Hindlimb muscle (tissue), 1 donor: Measurements from ENCODE around the gene NTN5. TPM values are rescaled to one million over a fixed set of nuclear protein-coding genes. Genes with fewer than 3 reads are reported as not detected.

ENCODE experiments used
- DNase-seq: peaks from one replicate; pipeline ENCODE4 v3.0.0-alpha.2; 2013
- polyA plus RNA-seq: library from polyadenylated mRNA; unstranded; fragments of 120-200 nt; gene quantifications from one replicate; pipeline ENCODE4 v1.2.1, GENCODE V29; 2013; ENCODE audit not compliant: insufficient read length

Gene NTN5
- polyA plus RNA-seq, 1 donor, result 0.72 TPM

DNA sequence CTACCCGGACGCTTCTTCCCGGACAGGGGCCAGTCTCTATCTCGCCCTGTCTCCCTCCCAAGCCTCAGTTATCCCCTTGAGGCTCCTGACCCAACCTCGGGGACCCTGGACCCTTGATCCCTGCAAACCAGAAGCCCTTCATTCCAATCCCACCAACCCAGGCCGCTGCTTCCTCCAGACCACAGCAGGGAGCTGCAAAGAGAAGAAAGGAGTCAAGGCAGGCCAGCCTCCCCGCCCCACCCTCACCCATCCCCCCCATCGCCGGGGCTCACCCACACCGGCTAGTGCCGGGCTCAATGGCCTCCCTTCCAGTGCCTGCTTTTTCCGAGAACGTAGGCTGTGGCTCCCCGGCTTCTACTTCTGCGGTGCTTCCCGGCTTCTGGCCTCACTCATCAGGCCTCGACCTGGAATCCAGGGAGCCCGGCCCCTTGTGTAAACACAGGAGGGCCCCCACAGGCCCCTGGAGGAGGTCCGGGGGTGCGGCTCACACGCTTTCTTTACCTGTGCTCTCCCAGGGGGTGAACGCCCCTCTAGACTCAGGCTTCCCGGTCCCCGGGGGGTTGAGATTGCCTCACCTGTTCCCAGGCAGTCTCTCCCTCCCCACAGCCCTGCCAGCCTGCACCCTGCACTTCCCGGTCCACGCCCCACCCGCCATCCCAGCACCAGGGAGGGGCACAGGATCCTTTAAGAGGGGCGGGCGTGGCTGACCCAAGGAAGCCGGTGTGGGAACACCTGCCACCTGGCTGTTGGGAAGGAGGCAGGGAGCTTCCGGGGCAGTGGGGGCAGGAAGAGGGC, 58.2 kb downstream of the NTN5 start, which contains the start of gene FAM83E:
Gene FAM83E (minus strand): TSS at position 641 of the 795 bp plus-strand sequence. CDS start 1,704 bp downstream, outside the sequence.
- DNase-seq, result no peak

- DNase-seq, result no peak
These were observed 58.9 kb downstream of the NTN5 start for GRCh38 chr19:48613852-48614435.

DNA sequence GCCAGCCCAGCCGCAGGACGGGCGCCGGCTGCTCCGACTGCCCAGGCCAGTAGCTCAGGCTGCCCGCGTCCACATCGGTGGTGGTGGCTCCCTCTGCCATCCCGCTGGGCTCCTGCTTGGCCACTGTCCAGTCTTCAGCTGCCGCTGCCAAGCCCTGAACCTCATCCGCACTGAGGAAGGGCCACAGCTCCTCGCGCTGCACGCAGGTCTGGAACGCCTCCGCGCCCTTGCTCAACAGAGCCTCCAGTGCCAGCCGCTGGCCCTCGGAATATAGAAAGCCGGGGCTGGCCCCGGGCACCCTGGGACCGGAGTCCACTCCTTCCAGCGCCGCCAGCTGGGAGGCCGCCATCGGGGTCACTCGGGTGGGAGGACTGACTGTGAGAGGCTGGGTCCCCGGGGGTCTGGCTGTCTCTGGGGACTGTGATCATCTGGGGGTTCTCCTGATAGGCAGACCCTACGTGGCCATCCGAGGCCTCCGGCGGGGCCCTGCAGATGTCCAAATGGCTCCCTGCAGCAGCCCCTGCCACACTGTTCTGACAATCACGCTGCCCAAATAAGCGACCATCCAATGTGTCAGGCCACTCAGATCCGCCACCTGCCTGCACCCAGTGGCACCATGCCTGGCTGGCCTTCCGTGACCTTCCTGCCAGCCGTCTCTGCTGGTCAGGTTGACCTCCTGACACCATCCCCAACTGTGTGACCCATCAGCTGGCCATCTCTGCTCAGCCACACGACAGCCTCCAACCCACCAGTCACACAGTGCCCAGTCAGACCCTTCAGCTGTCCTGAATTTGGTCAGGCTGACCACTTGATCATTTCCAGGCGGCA, 59.6 kb downstream of the NTN5 start:
- DNase-seq, result no peak

GRCh38 chr19:48611872-48612271, 60.9 kb downstream of the NTN5 start:
- no peak for DNase-seq

Other genes with a start within 250 kb of the NTN5 start
- 26.2 TPM for gene GRWD1, start 227.0 kb downstream of the NTN5 start, polyA plus RNA-seq
- gene KCNJ14, start 217.4 kb downstream of the NTN5 start, polyA plus RNA-seq, result 1.2 TPM
- 49.3 TPM for gene CYTH2, start 203.6 kb downstream of the NTN5 start, polyA plus RNA-seq
- gene LMTK3, start 161.2 kb downstream of the NTN5 start, polyA plus RNA-seq, result 0.09 TPM
- gene SULT2B1, start 120.8 kb downstream of the NTN5 start, polyA plus RNA-seq, result 0.32 TPM
- gene SPACA4, start 66.3 kb downstream of the NTN5 start, polyA plus RNA-seq, result not detected
- gene FAM83E, start 57.9 kb downstream of the NTN5 start, polyA plus RNA-seq, result 0.44 TPM
- gene RPL18, start 53.8 kb downstream of the NTN5 start, polyA plus RNA-seq, result 1,775 TPM
- gene SPHK2, start 53.5 kb downstream of the NTN5 start, polyA plus RNA-seq, result 10.7 TPM
- gene DBP, start 35.6 kb downstream of the NTN5 start, polyA plus RNA-seq, result 7.9 TPM
- gene CA11, start 26.8 kb downstream of the NTN5 start, polyA plus RNA-seq, result 7.8 TPM
- gene FUT2, start 23.0 kb upstream of the NTN5 start, polyA plus RNA-seq, result 1.2 TPM
- 192 TPM for gene MAMSTR, start 46.7 kb upstream of the NTN5 start, polyA plus RNA-seq
- gene RASIP1, start 67.6 kb upstream of the NTN5 start, polyA plus RNA-seq, result 32.8 TPM
- gene IZUMO1, start 73.9 kb upstream of the NTN5 start, polyA plus RNA-seq, result 0.96 TPM
- gene FUT1, start 79.6 kb upstream of the NTN5 start, polyA plus RNA-seq, result 1.2 TPM
- not detected for gene FGF21, start 82.5 kb upstream of the NTN5 start, polyA plus RNA-seq
- 28.5 TPM for gene BCAT2, start 138.0 kb upstream of the NTN5 start, polyA plus RNA-seq
- gene HSD17B14, start 163.5 kb upstream of the NTN5 start, polyA plus RNA-seq, result 3.8 TPM
- 40.4 TPM for gene PLEKHA4, start 195.6 kb upstream of the NTN5 start, polyA plus RNA-seq
- gene PPP1R15A, start 199.4 kb upstream of the NTN5 start, polyA plus RNA-seq, result 59.4 TPM
- not detected for gene TULP2, start 225.7 kb upstream of the NTN5 start, polyA plus RNA-seq
- gene NUCB1, start 227.3 kb upstream of the NTN5 start, polyA plus RNA-seq, result 175 TPM